Measurements from ENCODE around the gene MPHOSPH10. TPM values are rescaled to one million over a fixed set of nuclear protein-coding genes. Genes with fewer than 3 reads are reported as not detected.
"Not testable (repeated sequence)": the region's sequence is repeated elsewhere in the genome, so short reads cannot be mapped to it uniquely, and the experiment has no call there.

MPHOSPH10 gene
- total RNA-seq, 1 donor from 2014 or later: 55.4 TPM

- H3K9me3 Mint-ChIP-seq (ENCODE audit: low read depth): no peaks in the 10 kb centered on the region
- no peak for DNase-seq (ENCODE audit: low spot score, unreplicated experiment)
- H3K4me3 Mint-ChIP-seq (ENCODE audit: low read depth): no peak overlapping the region
- peaks cover 3% of the 10 kb centered on the region for H3K27me3 Mint-ChIP-seq
- H3K4me1 Mint-ChIP-seq (ENCODE audit: low read depth): no peaks in the 10 kb centered on the region
- TF ChIP-seq, protein P1, sequence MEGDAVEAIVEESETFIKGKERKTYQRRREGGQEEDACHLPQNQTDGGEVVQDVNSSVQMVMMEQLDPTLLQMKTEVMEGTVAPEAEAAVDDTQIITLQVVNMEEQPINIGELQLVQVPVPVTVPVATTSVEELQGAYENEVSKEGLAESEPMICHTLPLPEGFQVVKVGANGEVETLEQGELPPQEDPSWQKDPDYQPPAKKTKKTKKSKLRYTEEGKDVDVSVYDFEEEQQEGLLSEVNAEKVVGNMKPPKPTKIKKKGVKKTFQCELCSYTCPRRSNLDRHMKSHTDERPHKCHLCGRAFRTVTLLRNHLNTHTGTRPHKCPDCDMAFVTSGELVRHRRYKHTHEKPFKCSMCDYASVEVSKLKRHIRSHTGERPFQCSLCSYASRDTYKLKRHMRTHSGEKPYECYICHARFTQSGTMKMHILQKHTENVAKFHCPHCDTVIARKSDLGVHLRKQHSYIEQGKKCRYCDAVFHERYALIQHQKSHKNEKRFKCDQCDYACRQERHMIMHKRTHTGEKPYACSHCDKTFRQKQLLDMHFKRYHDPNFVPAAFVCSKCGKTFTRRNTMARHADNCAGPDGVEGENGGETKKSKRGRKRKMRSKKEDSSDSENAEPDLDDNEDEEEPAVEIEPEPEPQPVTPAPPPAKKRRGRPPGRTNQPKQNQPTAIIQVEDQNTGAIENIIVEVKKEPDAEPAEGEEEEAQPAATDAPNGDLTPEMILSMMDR (IDR thresholded peaks at IDR 0.05; ENCODE audit: unreplicated experiment): no peak
- no peak overlapping the region for H3K27ac Mint-ChIP-seq
- H3K36me3 Mint-ChIP-seq (ENCODE audit: insufficient read depth): no peaks in the 10 kb centered on the region
Observed at GRCh38 chr2:71174207-71174606, 43.8 kb downstream of the MPHOSPH10 start.

DNA sequence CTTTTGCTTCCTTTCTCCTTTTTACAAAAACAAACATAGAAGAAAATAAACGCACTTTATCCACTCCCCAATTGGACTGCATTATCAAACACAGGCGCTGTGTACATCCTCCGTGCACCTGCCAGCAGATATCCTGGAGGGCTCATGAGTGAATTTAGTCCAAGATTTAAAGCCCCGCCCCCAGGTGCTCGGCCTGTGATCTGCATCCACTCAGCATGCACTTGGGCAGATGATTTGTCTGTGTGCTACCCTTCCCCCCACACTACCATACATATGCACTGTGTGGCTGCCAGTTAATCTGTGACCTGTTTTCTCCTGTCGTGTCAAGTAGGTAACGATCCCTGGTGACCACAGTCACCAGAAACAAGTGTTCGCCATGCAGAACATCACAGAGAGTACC, 48.4 kb downstream of the MPHOSPH10 start:
- H3K27me3 Mint-ChIP-seq; H3K4me1 Mint-ChIP-seq (ENCODE audit: low read depth); H3K4me3 Mint-ChIP-seq (ENCODE audit: low read depth); H3K9me3 Mint-ChIP-seq (ENCODE audit: low read depth); H3K36me3 Mint-ChIP-seq (ENCODE audit: insufficient read depth); DNase-seq (ENCODE audit: low spot score, unreplicated experiment); H3K27ac Mint-ChIP-seq: not testable (repeated sequence)

- H3K4me3 Mint-ChIP-seq (ENCODE audit: low read depth): no peak overlapping the region
- no peaks in the 10 kb centered on the region for H3K4me1 Mint-ChIP-seq (ENCODE audit: low read depth)
- H3K27me3 Mint-ChIP-seq: peaks cover 3% of the 10 kb centered on the region
- no peak overlapping the region for H3K27ac Mint-ChIP-seq
- H3K9me3 Mint-ChIP-seq (ENCODE audit: low read depth): no peaks in the 10 kb centered on the region
- no peak for DNase-seq (ENCODE audit: low spot score, unreplicated experiment)
- H3K36me3 Mint-ChIP-seq (ENCODE audit: insufficient read depth): no peaks in the 10 kb centered on the region
- TF ChIP-seq, protein P1 (IDR thresholded peaks at IDR 0.05; ENCODE audit: unreplicated experiment): no peak
Observed at GRCh38 chr2:71181316-71181715, 50.9 kb downstream of the MPHOSPH10 start.

- H3K9me3 Mint-ChIP-seq (ENCODE audit: low read depth); H3K4me1 Mint-ChIP-seq (ENCODE audit: low read depth); H3K4me3 Mint-ChIP-seq (ENCODE audit: low read depth); H3K27ac Mint-ChIP-seq; H3K27me3 Mint-ChIP-seq; H3K36me3 Mint-ChIP-seq (ENCODE audit: insufficient read depth); DNase-seq (ENCODE audit: low spot score, unreplicated experiment): not testable (repeated sequence)
Observed at GRCh38 chr2:71183306-71184115, 53.1 kb downstream of the MPHOSPH10 start.

DNA sequence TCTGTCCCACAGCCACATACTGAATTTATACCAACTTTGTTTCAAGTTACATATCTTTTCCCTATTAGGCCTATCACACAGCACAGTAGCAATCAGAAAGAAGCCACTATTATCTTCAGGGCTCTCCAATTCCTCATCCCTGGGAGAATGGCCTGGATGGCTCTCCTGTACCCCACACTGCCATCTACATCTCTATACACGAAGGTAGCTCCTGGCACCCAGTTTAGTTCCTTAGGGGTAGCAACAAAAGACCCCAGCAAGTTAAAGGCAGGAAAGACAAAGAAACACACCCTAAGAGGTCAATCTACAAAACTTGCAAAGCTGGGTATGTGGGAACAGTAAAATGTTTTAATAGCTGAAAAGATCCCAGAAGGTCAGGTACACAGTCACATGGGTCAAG, 56.5 kb downstream of the MPHOSPH10 start:
- Mint-ChIP-seq H3K9me3 (ENCODE audit: low read depth) (no peaks in the 10 kb centered on the region), H3K36me3 (ENCODE audit: insufficient read depth) (peaks cover 4% of the 10 kb centered on the region), H3K27ac (peak overlapping the region; percentile 25), H3K27me3 (no peaks in the 10 kb centered on the region), H3K4me3 (ENCODE audit: low read depth) (no peak overlapping the region), H3K4me1 (ENCODE audit: low read depth) (no peaks in the 10 kb centered on the region)
- TF ChIP-seq, protein P1 (IDR thresholded peaks at IDR 0.05; ENCODE audit: unreplicated experiment): no peak
- no peak for DNase-seq (ENCODE audit: low spot score, unreplicated experiment)

DNA sequence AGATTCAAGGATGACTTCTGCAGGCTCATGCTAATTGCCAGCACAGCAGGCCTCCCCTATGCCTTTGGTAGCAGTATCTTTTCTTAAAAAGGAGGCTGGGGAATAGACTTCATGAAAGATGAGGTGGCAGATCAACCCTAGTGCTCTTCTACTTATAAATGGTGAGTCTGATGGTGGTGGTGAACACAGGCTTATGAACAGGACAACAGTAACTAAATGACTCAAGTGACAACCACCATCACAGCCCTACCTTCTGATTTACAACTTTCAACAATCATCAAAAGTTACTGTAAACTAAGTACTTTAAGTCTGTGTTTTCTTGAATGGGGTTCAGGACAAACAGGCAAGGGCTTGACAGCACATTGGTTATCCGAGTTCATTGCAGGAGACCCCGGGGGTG, 57.2 kb downstream of the MPHOSPH10 start:
- peaks cover 4% of the 10 kb centered on the region for H3K36me3 Mint-ChIP-seq (ENCODE audit: insufficient read depth)
- H3K4me1 Mint-ChIP-seq (ENCODE audit: low read depth): no peaks in the 10 kb centered on the region
- no peak overlapping the region for H3K27ac Mint-ChIP-seq
- no peaks in the 10 kb centered on the region for H3K9me3 Mint-ChIP-seq (ENCODE audit: low read depth)
- DNase-seq (ENCODE audit: low spot score, unreplicated experiment): no peak
- TF ChIP-seq, protein P1 (IDR thresholded peaks at IDR 0.05; ENCODE audit: unreplicated experiment): no peak
- no peak overlapping the region for H3K4me3 Mint-ChIP-seq (ENCODE audit: low read depth)
- H3K27me3 Mint-ChIP-seq: no peaks in the 10 kb centered on the region

All from progenitor cell of endocrine pancreas (in vitro differentiated cells).